ENCODE data around the gene PALLD. TPM values are rescaled to one million over a fixed set of nuclear protein-coding genes. Genes with fewer than 3 reads are reported as not detected.

The PALLD gene
- total RNA-seq, 1 donor from 2014 or later: 8.9 TPM

GRCh38 chr4:168833881-168834280 lies 337.0 kb downstream of the PALLD start:
- no peak for ATAC-seq
- DNase-seq (ENCODE audit: low spot score): no peak

GRCh38 chr4:168835880-168836454 lies 339.1 kb downstream of the PALLD start:
- ATAC-seq (no peak), DNase-seq (ENCODE audit: low spot score) (no peak)

- no peak for DNase-seq (ENCODE audit: low spot score)
- no peak for ATAC-seq
Observed at GRCh38 chr4:168836490-168836889, 339.6 kb downstream of the PALLD start.

- no peak for ATAC-seq
- DNase-seq (ENCODE audit: low spot score): no peak
Observed at GRCh38 chr4:168837922-168838321, 341.1 kb downstream of the PALLD start.

- DNase-seq (ENCODE audit: low spot score): no peak
- ATAC-seq: peak; percentile 30
Observed at GRCh38 chr4:168839758-168840391, 343.0 kb downstream of the PALLD start.

GRCh38 chr4:168840392-168840763 lies 343.5 kb downstream of the PALLD start:
- ATAC-seq (no peak), DNase-seq (ENCODE audit: low spot score) (no peak)

GRCh38 chr4:168841000-168841671 lies 344.3 kb downstream of the PALLD start:
- DNase-seq (ENCODE audit: low spot score): no peak
- peak; percentile 70 for ATAC-seq

- DNase-seq (ENCODE audit: low spot score) (no peak), ATAC-seq (no peak)
Observed at GRCh38 chr4:168841672-168842019, 344.8 kb downstream of the PALLD start.

GRCh38 chr4:168842186-168842585 lies 345.3 kb downstream of the PALLD start:
- no peak for ATAC-seq
- no peak for DNase-seq (ENCODE audit: low spot score)

- ATAC-seq: no peak
- no peak for DNase-seq (ENCODE audit: low spot score)
Observed at GRCh38 chr4:168843635-168844034, 346.8 kb downstream of the PALLD start.

- no peak for DNase-seq (ENCODE audit: low spot score)
- ATAC-seq: peak; percentile 76
Observed at GRCh38 chr4:168844353-168845049, 347.6 kb downstream of the PALLD start.

- DNase-seq (ENCODE audit: low spot score) (no peak), ATAC-seq (no peak)
Observed at GRCh38 chr4:168845897-168846296, 349.0 kb downstream of the PALLD start.

GRCh38 chr4:168846414-168846813 lies 349.6 kb downstream of the PALLD start:
- ATAC-seq (no peak), DNase-seq (ENCODE audit: low spot score) (no peak)

GRCh38 chr4:168847771-168848502 lies 351.1 kb downstream of the PALLD start:
- ATAC-seq (peak; percentile 78), DNase-seq (ENCODE audit: low spot score) (no peak)

GRCh38 chr4:168849030-168849675 lies 352.3 kb downstream of the PALLD start:
- ATAC-seq (no peak), DNase-seq (ENCODE audit: low spot score) (no peak)

GRCh38 chr4:168849997-168850396 lies 353.1 kb downstream of the PALLD start:
- DNase-seq (ENCODE audit: low spot score) (no peak), ATAC-seq (no peak)

- no peak for ATAC-seq
Observed at GRCh38 chr4:168852387-168852786, 355.5 kb downstream of the PALLD start.

GRCh38 chr4:168852933-168853713 lies 356.3 kb downstream of the PALLD start:
- DNase-seq (ENCODE audit: low spot score) (no peak), ATAC-seq (no peak)

More at GRCh38 chr4:168852387-168852786, 355.5 kb downstream of the PALLD start:
- no peak for DNase-seq (ENCODE audit: low spot score)

- DNase-seq (ENCODE audit: low spot score) (no peak), ATAC-seq (no peak)
Observed at GRCh38 chr4:168853770-168854169, 356.9 kb downstream of the PALLD start.
